ENCODE measurements around the gene VPREB3.
A peak's percentile ranks its signal among the peaks of the same experiment; 100 is the strongest.

Gene VPREB3

DNA sequence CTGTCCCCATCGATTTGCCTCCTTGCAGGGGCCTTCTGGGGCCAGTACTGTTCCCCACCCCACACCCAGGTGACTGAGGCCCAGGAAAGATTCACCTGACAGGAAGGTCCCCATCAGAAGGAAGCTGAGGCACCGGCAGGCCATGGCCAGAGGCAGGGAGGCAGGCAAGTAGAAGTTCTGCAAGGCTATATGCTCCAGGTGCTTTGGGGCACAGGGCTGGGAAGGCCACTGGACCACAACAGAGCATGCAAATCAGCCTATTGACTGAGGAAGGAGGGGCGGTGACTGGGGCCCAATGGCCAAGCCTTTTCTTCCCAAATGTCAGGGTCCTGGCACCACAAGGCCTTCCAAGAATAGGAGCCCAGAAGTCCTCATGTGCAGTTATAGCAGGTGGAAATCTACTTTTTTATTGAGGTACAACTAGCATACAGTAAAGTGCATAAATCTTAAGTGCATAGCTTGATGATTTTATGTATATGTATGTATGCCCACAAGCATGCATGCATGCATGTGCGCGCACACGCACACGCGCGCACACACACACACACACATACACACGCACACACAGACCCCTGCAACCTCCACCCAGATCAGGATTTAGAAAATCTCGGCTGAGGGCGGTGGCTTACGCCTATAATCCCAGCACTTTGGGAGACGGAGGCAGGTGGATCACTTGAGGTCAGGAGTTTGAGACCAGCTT, at the start of gene VPREB3:
Gene VPREB3 (minus strand): TSS at position 206 of the 700 bp plus-strand sequence. CDS start 62 bp downstream, at position 144.
- no peak for DNase-seq

DNA sequence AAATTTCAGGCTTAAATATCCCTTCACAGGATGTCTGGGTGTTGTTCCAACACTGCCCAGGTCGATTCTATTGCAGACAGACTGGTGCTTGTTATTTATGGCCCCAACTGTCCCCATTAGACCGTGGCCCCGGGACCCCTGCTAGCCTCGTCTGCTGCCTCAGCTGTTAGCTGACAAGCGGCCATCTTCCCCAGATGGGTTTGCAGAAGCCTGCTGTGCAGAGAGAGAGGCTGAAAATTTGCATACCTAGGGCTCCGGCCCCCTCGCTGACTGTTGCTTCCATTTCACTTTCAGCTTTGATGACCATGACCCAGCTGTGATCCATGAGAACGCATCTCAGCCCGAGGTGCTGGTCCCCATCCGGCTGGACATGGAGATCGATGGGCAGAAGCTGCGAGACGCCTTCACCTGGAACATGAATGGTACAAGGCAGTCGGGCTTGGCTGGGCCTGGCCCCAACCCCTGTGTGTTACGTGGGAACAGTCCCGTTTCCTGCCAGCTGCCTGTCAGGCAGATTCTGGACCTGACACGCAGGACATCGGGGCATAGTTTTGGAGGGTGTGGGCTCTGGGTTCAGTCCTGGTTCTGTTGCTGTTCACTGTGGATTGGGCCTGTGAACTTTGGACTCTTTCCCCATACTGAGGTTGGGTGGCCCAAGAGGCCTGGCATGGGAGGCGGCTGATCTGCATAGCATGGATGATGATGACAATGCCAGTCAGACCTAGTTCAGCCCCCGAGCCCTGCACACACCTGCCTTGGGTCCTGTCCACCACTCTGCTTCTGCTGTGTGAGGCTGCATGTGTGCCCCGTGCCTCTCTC, 49.0 kb upstream of the VPREB3 start:
- no peak for DNase-seq

GRCh38 chr22:23801886-23802377, 47.7 kb upstream of the VPREB3 start:
- DNase-seq: no peak

DNA sequence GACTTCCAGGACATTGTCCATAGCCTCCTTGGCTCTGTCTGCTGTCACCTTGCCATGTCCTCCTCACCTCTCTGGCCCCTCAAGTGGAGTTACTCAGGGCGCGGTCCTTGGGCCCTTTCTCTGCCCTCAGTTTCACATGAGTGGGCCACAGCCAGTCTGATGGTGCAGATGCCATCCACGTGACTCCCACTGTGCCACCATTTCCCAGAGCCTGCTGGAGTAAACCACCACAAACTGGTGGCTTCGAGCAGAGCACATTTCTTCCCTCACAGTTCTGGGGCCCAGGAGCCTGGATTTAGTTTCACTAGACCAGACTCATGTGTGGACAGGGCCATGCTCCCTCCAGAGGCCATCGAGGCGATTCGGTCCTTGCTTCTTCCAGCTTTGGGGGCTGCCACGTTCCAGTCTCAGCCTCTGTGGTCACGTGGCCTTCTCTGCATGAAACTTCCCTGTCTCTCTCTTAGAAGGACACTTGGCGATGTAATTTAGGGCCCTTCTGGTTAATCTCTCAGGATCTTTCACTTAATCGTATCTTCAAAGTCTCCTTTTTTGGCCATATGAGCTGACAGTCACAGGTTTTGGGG, 47.1 kb upstream of the VPREB3 start:
- no peak for DNase-seq

GRCh38 chr22:23800297-23801237, 46.3 kb upstream of the VPREB3 start:
- DNase-seq: no peak

DNA sequence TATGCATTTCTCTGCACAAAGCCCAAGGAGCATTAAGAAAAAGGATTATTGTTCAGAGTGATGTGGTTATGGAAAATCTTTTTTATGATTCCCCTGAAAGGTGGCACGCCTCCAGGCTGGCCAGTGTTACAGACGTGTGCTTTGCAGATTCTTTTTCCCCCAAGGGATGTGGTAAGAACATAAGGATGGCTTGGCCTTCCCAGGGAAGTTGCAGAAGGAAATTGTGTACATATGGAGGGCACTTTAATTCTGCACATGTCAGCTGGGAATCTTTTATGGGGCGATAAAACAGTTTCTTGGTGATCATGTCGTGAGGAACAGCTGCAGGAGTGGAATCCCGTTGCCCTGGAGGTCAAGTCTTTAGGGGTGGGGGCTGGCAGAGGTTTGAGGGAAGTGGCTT, 42.2 kb upstream of the VPREB3 start:
- DNase-seq: no peak

GRCh38 chr22:23793326-23793725, 39.1 kb upstream of the VPREB3 start:
- no peak for DNase-seq

- DNase-seq: no peak
Measured at GRCh38 chr22:23791738-23792645, 37.8 kb upstream of the VPREB3 start.

- DNase-seq: no peak
Measured at GRCh38 chr22:23790819-23791737, 36.9 kb upstream of the VPREB3 start.

DNA sequence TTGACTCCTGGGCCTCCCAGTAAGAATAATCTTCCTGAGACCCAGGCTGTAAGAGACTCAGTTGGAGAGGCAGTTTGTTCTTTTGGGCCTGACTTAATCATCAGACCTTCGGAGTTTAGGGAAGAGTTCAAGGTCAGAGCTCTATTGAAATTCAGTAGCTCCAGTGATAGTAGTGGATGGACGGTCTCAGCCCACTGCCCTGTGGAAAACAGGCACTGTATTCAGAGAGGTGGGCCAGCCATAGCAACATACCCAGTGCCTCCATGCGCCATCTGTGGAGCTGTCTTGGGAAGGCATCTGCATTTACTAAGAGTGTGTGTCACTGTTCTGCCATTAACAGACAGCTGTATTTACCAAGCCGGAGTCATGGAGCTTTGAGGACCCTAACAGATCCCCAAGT, 35.4 kb upstream of the VPREB3 start:
- no peak for DNase-seq

DNA sequence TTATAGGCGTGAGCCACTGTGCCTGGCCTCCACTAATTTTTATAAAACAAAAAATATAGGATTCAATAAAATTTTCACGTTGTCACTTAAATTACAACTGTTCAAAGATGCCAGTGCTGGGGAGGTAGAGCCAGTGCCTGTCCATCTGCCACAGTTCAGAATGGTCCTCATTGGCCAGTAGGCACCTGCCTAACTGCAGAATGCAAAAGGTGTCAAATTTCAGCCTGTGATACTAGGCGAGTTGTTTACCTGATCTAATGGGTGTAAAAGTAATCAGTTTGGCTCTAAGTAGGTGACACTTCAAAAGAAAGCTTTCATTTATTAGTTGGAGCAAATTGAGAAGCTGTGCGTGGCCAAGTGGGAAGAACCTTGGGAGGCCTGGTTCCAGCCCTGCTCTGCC, 34.9 kb upstream of the VPREB3 start:
- DNase-seq: peak; percentile 33

GRCh38 chr22:23787910-23788309, 33.7 kb upstream of the VPREB3 start:
- DNase-seq: no peak

DNA sequence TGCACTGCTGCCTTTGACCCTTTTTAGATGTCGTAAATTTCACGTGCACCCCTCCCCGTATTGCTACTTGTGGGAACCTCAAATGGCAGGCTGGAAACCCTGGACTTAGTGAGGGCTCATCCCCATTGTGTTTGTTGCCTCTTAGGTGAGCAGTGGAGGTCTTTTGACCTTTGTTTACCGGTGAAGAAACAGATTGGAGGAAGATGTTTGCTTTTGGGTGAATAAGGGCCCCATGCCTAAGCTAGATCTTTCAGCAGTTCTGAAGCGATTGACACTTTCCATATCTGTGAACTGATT, 33.3 kb upstream of the VPREB3 start:
- no peak for DNase-seq

GRCh38 chr22:23786752-23787599, 32.8 kb upstream of the VPREB3 start, which contains the start of gene SMARCB1:
Gene SMARCB1 (plus strand): TSS chr22:23786966. CDS start chr22:23787170, 204 bp downstream.
- DNase-seq: peak; percentile 77

DNA sequence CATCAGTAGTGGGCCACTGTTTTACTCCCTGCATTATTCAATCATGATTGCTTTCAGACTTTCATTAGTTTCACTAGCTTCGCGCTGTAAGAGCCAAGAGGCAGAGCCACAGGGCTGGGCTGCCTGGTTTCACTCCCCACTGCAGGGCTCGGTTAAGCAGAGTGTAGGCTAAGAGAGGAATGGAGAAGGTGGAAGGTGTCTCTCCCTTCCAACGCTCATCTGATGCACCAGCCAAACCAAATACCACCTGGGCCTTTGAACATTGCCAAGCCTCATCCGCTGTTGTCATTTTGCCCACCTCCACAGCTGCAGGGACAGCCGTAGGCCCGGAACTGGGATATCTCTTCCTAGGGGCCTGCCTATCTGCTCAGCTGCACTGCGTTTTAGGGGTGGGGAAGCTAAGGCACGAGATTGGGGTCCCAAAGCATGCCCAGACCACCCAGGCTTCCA, 32.1 kb upstream of the VPREB3 start:
- DNase-seq: no peak

DNA sequence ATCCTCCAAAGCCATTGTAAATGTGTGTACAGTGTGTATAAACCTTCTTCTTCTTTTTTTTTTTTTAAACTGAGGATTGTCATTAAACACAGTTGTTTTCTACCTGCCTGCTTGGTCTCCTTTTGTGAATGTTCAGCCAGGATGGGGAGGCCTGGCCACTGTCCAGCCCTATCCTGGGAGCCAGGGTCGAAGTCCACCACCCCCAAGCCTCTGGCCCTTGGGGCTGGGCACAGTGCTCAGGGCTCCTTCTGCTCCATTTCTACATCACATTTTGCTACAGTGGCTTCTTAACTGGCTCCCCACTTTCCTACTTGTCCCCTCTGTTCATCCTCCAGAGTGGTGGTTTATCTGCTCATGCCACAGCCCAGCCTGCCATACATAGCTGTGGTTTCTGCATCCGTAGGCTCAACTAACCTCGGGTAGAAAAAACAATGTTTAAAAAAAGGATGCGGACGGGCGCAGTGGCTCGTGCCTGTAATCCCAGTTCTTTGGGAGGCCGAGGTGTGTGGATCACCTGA, 30.0 kb upstream of the VPREB3 start:
- no peak for DNase-seq

DNA sequence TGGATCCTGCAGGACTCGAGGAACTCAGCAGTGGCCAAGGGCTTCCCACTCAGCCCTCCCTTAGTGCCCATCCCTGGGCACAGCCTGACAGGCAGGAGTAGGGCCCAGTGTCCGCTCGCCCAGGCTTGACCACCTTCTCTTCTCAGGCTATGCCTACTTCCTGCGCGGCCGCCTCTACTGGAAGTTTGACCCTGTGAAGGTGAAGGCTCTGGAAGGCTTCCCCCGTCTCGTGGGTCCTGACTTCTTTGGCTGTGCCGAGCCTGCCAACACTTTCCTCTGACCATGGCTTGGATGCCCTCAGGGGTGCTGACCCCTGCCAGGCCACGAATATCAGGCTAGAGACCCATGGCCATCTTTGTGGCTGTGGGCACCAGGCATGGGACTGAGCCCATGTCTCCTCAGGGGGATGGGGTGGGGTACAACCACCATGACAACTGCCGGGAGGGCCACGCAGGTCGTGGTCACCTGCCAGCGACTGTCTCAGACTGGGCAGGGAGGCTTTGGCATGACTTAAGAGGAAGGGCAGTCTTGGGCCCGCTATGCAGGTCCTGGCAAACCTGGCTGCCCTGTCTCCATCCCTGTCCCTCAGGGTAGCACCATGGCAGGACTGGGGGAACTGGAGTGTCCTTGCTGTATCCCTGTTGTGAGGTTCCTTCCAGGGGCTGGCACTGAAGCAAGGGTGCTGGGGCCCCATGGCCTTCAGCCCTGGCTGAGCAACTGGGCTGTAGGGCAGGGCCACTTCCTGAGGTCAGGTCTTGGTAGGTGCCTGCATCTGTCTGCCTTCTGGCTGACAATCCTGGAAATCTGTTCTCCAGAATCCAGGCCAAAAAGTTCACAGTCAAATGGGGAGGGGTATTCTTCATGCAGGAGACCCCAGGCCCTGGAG, 29.3 kb upstream of the VPREB3 start:
- DNase-seq: no peak

GRCh38 chr22:23782703-23783102, 28.5 kb upstream of the VPREB3 start:
- no peak for DNase-seq

Measured in NCI-H1105 (cell line).